ENCODE data around the gene MIGA2. TPM values are rescaled to one million over a fixed set of nuclear protein-coding genes. Genes with fewer than 3 reads are reported as not detected.

MIGA2 gene
- total and polyA plus RNA-seq, 5 donors from 2014 or later: 6.3 to 48.5 (median 7.8) TPM

- no peak overlapping the region for H3K27ac ChIP-seq (ENCODE audit: insufficient read depth, low read length, poor library complexity, severe bottlenecking)
- DNase-seq (no peak), ATAC-seq (ENCODE audit: low read depth in 2 of 2) (no peak)
- no peak overlapping the region for H3K27ac Mint-ChIP-seq
- no peaks in the 10 kb centered on the region for H3K9me3 Mint-ChIP-seq
- no peaks in the 10 kb centered on the region for H3K27me3 Mint-ChIP-seq
- H3K4me3 Mint-ChIP-seq: no peak overlapping the region
- H3K9me3 ChIP-seq (ENCODE audit: control insufficient read depth in 2 of 2, low read length in 2 of 2): no peaks in the 10 kb centered on the region
- peaks cover 8% of the 10 kb centered on the region for H3K36me3 ChIP-seq (ENCODE audit: control insufficient read depth, insufficient read depth, low read length)
- no peak overlapping the region for H3K4me3 ChIP-seq (ENCODE audit: low read depth, low read length)
- H3K4me1 ChIP-seq (ENCODE audit: control insufficient read depth, insufficient read depth, low read length, poor library complexity, severe bottlenecking): no peaks in the 10 kb centered on the region
- H3K27me3 ChIP-seq (ENCODE audit: control insufficient read depth, insufficient read depth, low read length): no peaks in the 10 kb centered on the region
- H3K4me1 Mint-ChIP-seq: no peaks in the 10 kb centered on the region
- H3K36me3 Mint-ChIP-seq: peaks cover 3% of the 10 kb centered on the region
Measured at GRCh38 chr9:129094387-129095169, 58.2 kb downstream of the MIGA2 start.

- Histone ChIP-seq H3K27me3 (ENCODE audit: control insufficient read depth, insufficient read depth, low read length) (no peaks in the 10 kb centered on the region), H3K4me1 (ENCODE audit: control insufficient read depth, insufficient read depth, low read length, poor library complexity, severe bottlenecking) (no peaks in the 10 kb centered on the region), H3K27ac (ENCODE audit: insufficient read depth, low read length, poor library complexity, severe bottlenecking) (no peak overlapping the region), H3K36me3 (ENCODE audit: control insufficient read depth, insufficient read depth, low read length) (peaks cover 2% of the 10 kb centered on the region), H3K4me3 (ENCODE audit: low read depth, low read length) (no peak overlapping the region), H3K9me3 (ENCODE audit: control insufficient read depth in 2 of 2, low read length in 2 of 2) (no peaks in the 10 kb centered on the region)
- Mint-ChIP-seq H3K27me3 (no peaks in the 10 kb centered on the region), H3K27ac (no peak overlapping the region), H3K4me3 (no peak overlapping the region), H3K36me3 (peaks cover 3% of the 10 kb centered on the region), H3K4me1 (no peaks in the 10 kb centered on the region), H3K9me3 (no peaks in the 10 kb centered on the region)
- DNase-seq (no peak), ATAC-seq (ENCODE audit: low read depth in 2 of 2) (no peak)
Measured at GRCh38 chr9:129095170-129095667, 58.8 kb downstream of the MIGA2 start.

- no peak overlapping the region for H3K4me3 Mint-ChIP-seq
- Histone ChIP-seq H3K27me3 (ENCODE audit: control insufficient read depth, insufficient read depth, low read length) (no peaks in the 10 kb centered on the region), H3K4me1 (ENCODE audit: control insufficient read depth, insufficient read depth, low read length, poor library complexity, severe bottlenecking) (no peaks in the 10 kb centered on the region), H3K4me3 (ENCODE audit: low read depth, low read length) (no peak overlapping the region), H3K36me3 (ENCODE audit: control insufficient read depth, insufficient read depth, low read length) (no peaks in the 10 kb centered on the region), H3K9me3 (ENCODE audit: control insufficient read depth in 2 of 2, low read length in 2 of 2) (no peaks in the 10 kb centered on the region), H3K27ac (ENCODE audit: insufficient read depth, low read length, poor library complexity, severe bottlenecking) (no peak overlapping the region)
- no peak overlapping the region for H3K27ac Mint-ChIP-seq
- DNase-seq (no peak), ATAC-seq (ENCODE audit: low read depth in 2 of 2) (no peak)
- H3K4me1 Mint-ChIP-seq: no peaks in the 10 kb centered on the region
- no peaks in the 10 kb centered on the region for H3K9me3 Mint-ChIP-seq
- peaks cover 3% of the 10 kb centered on the region for H3K36me3 Mint-ChIP-seq
- no peaks in the 10 kb centered on the region for H3K27me3 Mint-ChIP-seq
Measured at GRCh38 chr9:129095908-129096307, 59.5 kb downstream of the MIGA2 start.

- ATAC-seq (ENCODE audit: low read depth in 2 of 2) (no peak), DNase-seq (no peak)
- no peak overlapping the region for H3K27ac ChIP-seq (ENCODE audit: insufficient read depth, low read length, poor library complexity, severe bottlenecking)
- no peak overlapping the region for H3K4me3 ChIP-seq (ENCODE audit: low read depth, low read length)
- no peaks in the 10 kb centered on the region for H3K9me3 ChIP-seq (ENCODE audit: control insufficient read depth in 2 of 2, low read length in 2 of 2)
- no peaks in the 10 kb centered on the region for H3K4me1 Mint-ChIP-seq
- no peaks in the 10 kb centered on the region for H3K9me3 Mint-ChIP-seq
- H3K4me3 Mint-ChIP-seq: no peak overlapping the region
- H3K27ac Mint-ChIP-seq: no peak overlapping the region
- H3K27me3 Mint-ChIP-seq: no peaks in the 10 kb centered on the region
- H3K36me3 Mint-ChIP-seq: peaks cover 3% of the 10 kb centered on the region
- H3K4me1 ChIP-seq (ENCODE audit: control insufficient read depth, insufficient read depth, low read length, poor library complexity, severe bottlenecking): no peaks in the 10 kb centered on the region
- H3K36me3 ChIP-seq (ENCODE audit: control insufficient read depth, insufficient read depth, low read length): no peaks in the 10 kb centered on the region
- H3K27me3 ChIP-seq (ENCODE audit: control insufficient read depth, insufficient read depth, low read length): no peaks in the 10 kb centered on the region
Measured at GRCh38 chr9:129097671-129098306, 61.4 kb downstream of the MIGA2 start.

GRCh38 chr9:129098328-129098727 is 61.9 kb downstream of the MIGA2 start:
- peaks cover 3% of the 10 kb centered on the region for H3K36me3 Mint-ChIP-seq
- H3K27me3 Mint-ChIP-seq: no peaks in the 10 kb centered on the region
- Histone ChIP-seq H3K36me3 (ENCODE audit: control insufficient read depth, insufficient read depth, low read length) (no peaks in the 10 kb centered on the region), H3K4me3 (ENCODE audit: low read depth, low read length) (no peak overlapping the region), H3K27ac (ENCODE audit: insufficient read depth, low read length, poor library complexity, severe bottlenecking) (no peak overlapping the region), H3K27me3 (ENCODE audit: control insufficient read depth, insufficient read depth, low read length) (no peaks in the 10 kb centered on the region), H3K4me1 (ENCODE audit: control insufficient read depth, insufficient read depth, low read length, poor library complexity, severe bottlenecking) (no peaks in the 10 kb centered on the region), H3K9me3 (ENCODE audit: control insufficient read depth in 2 of 2, low read length in 2 of 2) (no peaks in the 10 kb centered on the region)
- ATAC-seq (ENCODE audit: low read depth in 2 of 2) (no peak), DNase-seq (no peak)
- no peaks in the 10 kb centered on the region for H3K4me1 Mint-ChIP-seq
- no peak overlapping the region for H3K27ac Mint-ChIP-seq
- H3K4me3 Mint-ChIP-seq: no peak overlapping the region
- no peaks in the 10 kb centered on the region for H3K9me3 Mint-ChIP-seq

GRCh38 chr9:129100383-129101169 is 64.2 kb downstream of the MIGA2 start:
- no peaks in the 10 kb centered on the region for H3K4me1 ChIP-seq (ENCODE audit: control insufficient read depth, insufficient read depth, low read length, poor library complexity, severe bottlenecking)
- H3K4me3 ChIP-seq (ENCODE audit: low read depth, low read length): no peak overlapping the region
- ATAC-seq (ENCODE audit: low read depth in 2 of 2): no peak
- H3K27ac Mint-ChIP-seq: no peak overlapping the region
- no peak for DNase-seq
- no peaks in the 10 kb centered on the region for H3K36me3 ChIP-seq (ENCODE audit: control insufficient read depth, insufficient read depth, low read length)
- H3K4me3 Mint-ChIP-seq: no peak overlapping the region
- no peaks in the 10 kb centered on the region for H3K9me3 Mint-ChIP-seq
- no peaks in the 10 kb centered on the region for H3K4me1 Mint-ChIP-seq
- no peak overlapping the region for H3K27ac ChIP-seq (ENCODE audit: insufficient read depth, low read length, poor library complexity, severe bottlenecking)
- H3K27me3 Mint-ChIP-seq: no peaks in the 10 kb centered on the region
- no peaks in the 10 kb centered on the region for H3K9me3 ChIP-seq (ENCODE audit: control insufficient read depth in 2 of 2, low read length in 2 of 2)
- H3K27me3 ChIP-seq (ENCODE audit: control insufficient read depth, insufficient read depth, low read length): no peaks in the 10 kb centered on the region
- H3K36me3 Mint-ChIP-seq: peaks cover 3% of the 10 kb centered on the region

- peak overlapping the region in 1 of 4 donors; percentile 29 for H3K4me3 Mint-ChIP-seq
- H3K27ac Mint-ChIP-seq: no peak overlapping the region
- ATAC-seq (ENCODE audit: low read depth in 2 of 2): no peak
- no peaks in the 10 kb centered on the region for H3K9me3 Mint-ChIP-seq
- DNase-seq: no peak
- Histone ChIP-seq H3K4me3 (ENCODE audit: low read depth, low read length) (no peak overlapping the region), H3K9me3 (ENCODE audit: control insufficient read depth in 2 of 2, low read length in 2 of 2) (no peaks in the 10 kb centered on the region), H3K4me1 (ENCODE audit: control insufficient read depth, insufficient read depth, low read length, poor library complexity, severe bottlenecking) (no peaks in the 10 kb centered on the region), H3K27me3 (ENCODE audit: control insufficient read depth, insufficient read depth, low read length) (no peaks in the 10 kb centered on the region), H3K27ac (ENCODE audit: insufficient read depth, low read length, poor library complexity, severe bottlenecking) (no peak overlapping the region), H3K36me3 (ENCODE audit: control insufficient read depth, insufficient read depth, low read length) (no peaks in the 10 kb centered on the region)
- no peaks in the 10 kb centered on the region for H3K4me1 Mint-ChIP-seq
- H3K27me3 Mint-ChIP-seq: no peaks in the 10 kb centered on the region
- H3K36me3 Mint-ChIP-seq: peaks cover 3% of the 10 kb centered on the region
Measured at GRCh38 chr9:129101279-129101678, 64.9 kb downstream of the MIGA2 start.

Measured in CD4-positive, CD25-positive, alpha-beta regulatory T cell (primary cell).